ENCODE data around the gene DMXL2. TPM values are rescaled to one million over a fixed set of nuclear protein-coding genes. Genes with fewer than 3 reads are reported as not detected.

The DMXL2 gene
- total RNA-seq, 4 donors from 2014 or later: 6.9 to 15.1 (median 11.7) TPM

DNA sequence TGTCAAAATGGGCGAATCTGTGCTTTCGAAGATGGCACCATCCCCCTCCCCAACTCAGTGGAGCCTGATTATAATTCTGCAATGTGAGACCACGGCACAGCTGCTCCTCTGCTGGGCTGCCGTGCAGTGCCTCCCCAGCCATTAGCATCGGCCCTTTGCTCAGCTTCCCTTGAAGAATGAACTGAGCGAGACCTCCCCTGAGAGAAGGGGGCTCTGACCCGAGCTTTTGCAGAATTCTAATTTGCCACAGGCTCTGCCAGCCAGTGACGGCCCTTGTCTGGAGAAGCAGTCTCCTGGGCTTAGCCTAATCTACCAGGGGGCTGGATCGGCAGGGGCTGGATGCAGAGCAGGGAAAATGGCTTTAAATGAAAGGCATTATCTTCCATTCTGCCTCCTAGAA is 223.9 kb downstream of the DMXL2 start:
- peaks cover 0 to 19% (median 0%) of the 10 kb centered on the region in 4 donors for H3K27me3 ChIP-seq
- intact Hi-C loops (cut with DNase I): no loop called here
- no peak for DNase-seq
- 86 to 87% methylated on average over 3 to 4 of the region's 9 CpGs for WGBS, 2 donors
- no peaks in the 10 kb centered on the region for H3K9me3 ChIP-seq
- H3K4me1 ChIP-seq: no peaks in the 10 kb centered on the region
- no peak for TF ChIP-seq POLR2A (IDR thresholded peaks at IDR 0.05)
- TF ChIP-seq, protein P1, sequence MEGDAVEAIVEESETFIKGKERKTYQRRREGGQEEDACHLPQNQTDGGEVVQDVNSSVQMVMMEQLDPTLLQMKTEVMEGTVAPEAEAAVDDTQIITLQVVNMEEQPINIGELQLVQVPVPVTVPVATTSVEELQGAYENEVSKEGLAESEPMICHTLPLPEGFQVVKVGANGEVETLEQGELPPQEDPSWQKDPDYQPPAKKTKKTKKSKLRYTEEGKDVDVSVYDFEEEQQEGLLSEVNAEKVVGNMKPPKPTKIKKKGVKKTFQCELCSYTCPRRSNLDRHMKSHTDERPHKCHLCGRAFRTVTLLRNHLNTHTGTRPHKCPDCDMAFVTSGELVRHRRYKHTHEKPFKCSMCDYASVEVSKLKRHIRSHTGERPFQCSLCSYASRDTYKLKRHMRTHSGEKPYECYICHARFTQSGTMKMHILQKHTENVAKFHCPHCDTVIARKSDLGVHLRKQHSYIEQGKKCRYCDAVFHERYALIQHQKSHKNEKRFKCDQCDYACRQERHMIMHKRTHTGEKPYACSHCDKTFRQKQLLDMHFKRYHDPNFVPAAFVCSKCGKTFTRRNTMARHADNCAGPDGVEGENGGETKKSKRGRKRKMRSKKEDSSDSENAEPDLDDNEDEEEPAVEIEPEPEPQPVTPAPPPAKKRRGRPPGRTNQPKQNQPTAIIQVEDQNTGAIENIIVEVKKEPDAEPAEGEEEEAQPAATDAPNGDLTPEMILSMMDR (IDR thresholded peaks at IDR 0.05): no peak
- H3K27ac ChIP-seq: no peak overlapping the region
- no peak overlapping the region for H3K4me3 ChIP-seq
- no peaks in the 10 kb centered on the region for H3K36me3 ChIP-seq

Other genes with a start within 250 kb of the DMXL2 start
- gene SCG3, start 58.7 kb upstream of the DMXL2 start, total RNA-seq: under 1 TPM in 1 of 4 donors, not detected in 3; 0.38 TPM
- 10 to 100 TPM; 11.0 to 15.0 (median 12.9) TPM for gene LYSMD2, start 114.9 kb upstream of the DMXL2 start, total RNA-seq
- gene TMOD2, start 128.8 kb upstream of the DMXL2 start, total RNA-seq: 1 to 10 TPM; 3.4 to 9.0 (median 4.8) TPM
- 10 to 100 TPM; 52.3 to 70.2 (median 62.5) TPM for gene TMOD3, start 206.9 kb upstream of the DMXL2 start, total RNA-seq